K562 (cell line): ENCODE results near the gene TBC1D5. TPM values are rescaled to one million over a fixed set of nuclear protein-coding genes. Genes with fewer than 3 reads are reported as not detected.

Experiments used
- ATAC-seq: fragments of 200-7000 bp; cut with Tn5 transposase; 3 replicates; pipeline ENCODE4 v1.9.1; 2020; ENCODE audit warnings: moderate library complexity
- BruUV-seq: library from RNA; stranded (reverse); fragments of 400-500 nt; replicated peaks from 2 replicates; lab custom pipeline; 2021; lab: Mats Ljungman, UMichigan
- CTCF ChIA-PET: fragments of 300-600 bp; formaldehyde crosslinking; extraction: SDS; loops from one replicate; lab custom pipeline; 2021; ENCODE audit warnings: low intra/inter-chr PET ratio; lab: Yijun Ruan, JAX
- POLR2A ChIA-PET: fragments of 300-600, 350-650 bp; sonication (Branson Sonifier 250); formaldehyde crosslinking; extraction: SDS; loops from one replicate; lab custom pipeline; 2021; ENCODE audit warnings: antibody characterized with exemption, inconsistent platforms; lab: Yijun Ruan, JAX
- DNase-seq, 4 experiments: peaks; one replicate each; pipeline versions ENCODE4 v3.0.0 to v3.0.0-alpha.2; 2011 to 2018; ENCODE audit warnings: low spot score in 3 of 4, mixed read lengths in 3 of 4; ENCODE audit errors: extremely low read depth in 1 of 4
- FAIRE-seq: peaks from 2 replicates; lab custom pipeline; 2011; peaks lifted over from hg19 to GRCh38; lab: Jason Lieb, UNC
- H2AFZ ChIP-seq: 2 replicates; pipeline ENCODE4 v1.6.0; 2011; ENCODE audit warnings: low read depth, low read length, control low read depth, inconsistent platforms
- H3K27ac ChIP-seq: fragments of 200-600 bp; 3 replicates; pipeline ENCODE4 v1.8.0; 2011; ENCODE audit warnings: low read depth, mild to moderate bottlenecking, control low read depth, inconsistent platforms, low read length, moderate library complexity, mixed read lengths; ENCODE audit errors: extremely low read depth
- H3K27me3 ChIP-seq, 2 experiments: fragments of 300-600 bp in 1 of 2; 2 replicates in 1 of 2; 3 replicates in 1 of 2; pipeline versions ENCODE4 v1.6.0 to v1.8.0; 2011; ENCODE audit warnings: inconsistent platforms in 2 of 2, low read length in 2 of 2, mild to moderate bottlenecking in 1 of 2, mixed read lengths in 1 of 2, moderate library complexity in 1 of 2; ENCODE audit not compliant: control insufficient read depth in 2 of 2, insufficient read depth in 2 of 2
- H3K36me3 ChIP-seq: fragments of 300-600 bp; 3 replicates; pipeline ENCODE4 v1.8.0; 2011; ENCODE audit warnings: mild to moderate bottlenecking, low read length, inconsistent platforms; ENCODE audit not compliant: control insufficient read depth, insufficient read depth
- H3K4me1 ChIP-seq, 2 experiments: fragments of 200-600 bp in 1 of 2; replicated peaks in 1 of 2; 2 replicates in 1 of 2; 3 replicates in 1 of 2; pipeline versions ENCODE4 v1.5.1 to v1.8.0; 2011; ENCODE audit warnings: inconsistent platforms in 2 of 2, low read length in 2 of 2, mild to moderate bottlenecking in 1 of 2, mixed read lengths in 1 of 2, moderate library complexity in 1 of 2; ENCODE audit not compliant: control insufficient read depth in 2 of 2, insufficient read depth in 2 of 2
- H3K4me2 ChIP-seq: 2 replicates; pipeline ENCODE4 v1.6.1; 2011; ENCODE audit warnings: low read length, control low read depth, inconsistent platforms, mixed read lengths; ENCODE audit not compliant: insufficient read depth
- H3K4me3 ChIP-seq: fragments of 200-600 bp; sonication (generic), shearing (Covaris generic); 2 replicates; pipeline ENCODE4 v1.5.1; 2016; ENCODE audit warnings: control low read depth, inconsistent platforms
- H3K79me2 ChIP-seq: fragments of 200-600 bp; 3 replicates; pipeline ENCODE4 v1.8.0; 2011; ENCODE audit warnings: low read length, inconsistent platforms; ENCODE audit not compliant: control insufficient read depth, insufficient read depth
- H3K9ac ChIP-seq, 2 experiments: 2 replicates each; pipeline versions ENCODE4 v1.6.0 to v1.6.1; 2011; ENCODE audit warnings: low read depth in 2 of 2, low read length in 2 of 2, control low read depth in 1 of 2, inconsistent platforms in 1 of 2, mild to moderate bottlenecking in 1 of 2, mixed read lengths in 1 of 2; ENCODE audit not compliant: insufficient read depth in 1 of 2
- H3K9me1 ChIP-seq: one replicate; pipeline ENCODE4 v1.6.0; 2011; ENCODE audit warnings: inconsistent platforms, mild to moderate bottlenecking, low read length, moderate library complexity; ENCODE audit not compliant: control insufficient read depth, insufficient read depth
- H3K9me3 ChIP-seq: replicated peaks from 2 replicates; pipeline ENCODE4 v1.5.1; 2011; ENCODE audit warnings: low read depth, low read length, inconsistent platforms; ENCODE audit not compliant: control insufficient read depth, insufficient read depth
- H4K20me1 ChIP-seq: replicated peaks from 2 replicates; pipeline ENCODE4 v1.6.1; 2011; ENCODE audit warnings: low read length, inconsistent platforms, mixed read lengths; ENCODE audit not compliant: control insufficient read depth, insufficient read depth
- ATF1 ChIP-seq, 2 experiments: fragments of 450-650 bp in 1 of 2; IDR thresholded peaks; 2 replicates each; pipeline ENCODE4 v1.6.1; 2016; ENCODE audit warnings: missing compliant biosample characterization in 1 of 2, missing genetic modification characterization in 1 of 2
- C11orf30 ChIP-seq: fragments of 450-650 bp; IDR thresholded peaks from 2 replicates; pipeline ENCODE4 v1.6.1; 2016; ENCODE audit warnings: low read depth, mild to moderate bottlenecking
- CHD4 ChIP-seq: fragments of 200-600 bp; sonication (generic); IDR thresholded peaks from 3 replicates; pipeline ENCODE4 v1.6.1; 2012; ENCODE audit warnings: low read depth, mild to moderate bottlenecking, mixed read lengths, low read length, inconsistent platforms; ENCODE audit not compliant: insufficient read depth, insufficient replicate concordance, poor library complexity, severe bottlenecking
- CREB3L1 ChIP-seq: fragments of 450-650 bp; IDR thresholded peaks from 2 replicates; pipeline ENCODE4 v1.6.1; 2014; ENCODE audit warnings: low read depth, mild to moderate bottlenecking, moderate library complexity, borderline replicate concordance
- EHMT2 ChIP-seq: fragments of 450-650 bp; IDR thresholded peaks from 2 replicates; pipeline ENCODE4 v1.6.1; 2018; ENCODE audit warnings: antibody characterized with exemption
- GTF2E2 ChIP-seq: fragments of 200-800 bp; sonication (Bioruptor generic); IDR thresholded peaks from 2 replicates; pipeline ENCODE4 v1.6.1; 2016; ENCODE audit warnings: missing genetic modification characterization, missing compliant biosample characterization
- HLTF ChIP-seq: fragments of 450-650 bp; IDR thresholded peaks from 2 replicates; pipeline ENCODE4 v1.6.1; 2016
- KDM2B ChIP-seq: fragments of 250-450 bp; sonication (Bioruptor Pico); IDR thresholded peaks from 2 replicates; pipeline ENCODE4 v1.8.0; 2021; ENCODE audit warnings: mild to moderate bottlenecking, moderate library complexity
- MAFK ChIP-seq: IDR thresholded peaks from 2 replicates; pipeline ENCODE4 v1.6.1; 2011; ENCODE audit warnings: low read length, improper control_type of control experiment
- MXI1 ChIP-seq: IDR thresholded peaks from 2 replicates; pipeline ENCODE4 v1.6.1; 2011; ENCODE audit warnings: low read depth, mild to moderate bottlenecking, improper control_type of control experiment, low read length
- POLR3G ChIP-seq: IDR thresholded peaks from 2 replicates; pipeline ENCODE4 v1.6.1; 2011; ENCODE audit not compliant: insufficient read length, insufficient replicate concordance; ENCODE audit errors: extremely low read depth
- SUPT5H ChIP-seq: fragments of 450-650 bp; IDR thresholded peaks from 2 replicates; pipeline ENCODE4 v1.6.1; 2016
- TCF3 ChIP-seq: sonication (generic); formaldehyde crosslinking; IDR thresholded peaks from 2 replicates; pipeline ENCODE4 v1.4.0; 2020; ENCODE audit warnings: mild to moderate bottlenecking, missing genetic modification reagents
- ZBTB17 ChIP-seq: fragments of 450-650 bp; formaldehyde crosslinking; IDR thresholded peaks from 2 replicates; pipeline ENCODE4 v1.4.0; 2020; ENCODE audit warnings: mild to moderate bottlenecking
- ZBTB8A ChIP-seq: fragments of 450-650 bp; IDR thresholded peaks from 2 replicates; pipeline ENCODE4 v1.6.1; 2018; ENCODE audit warnings: mild to moderate bottlenecking, moderate library complexity; ENCODE audit not compliant: partially characterized antibody
- ZNF184 ChIP-seq: sonication (generic); formaldehyde crosslinking; IDR thresholded peaks from 2 replicates; pipeline ENCODE4 v1.5.0; 2020; ENCODE audit warnings: missing genetic modification reagents
- ZNF586 ChIP-seq: fragments of 450-650 bp; formaldehyde crosslinking; conservative IDR thresholded peaks from 2 replicates; pipeline ENCODE4 v1.4.0; 2020; ENCODE audit warnings: mild to moderate bottlenecking, moderate library complexity
- ZNF79 ChIP-seq: fragments of 250-450 bp; sonication (Bioruptor Pico); IDR thresholded peaks from 2 replicates; pipeline ENCODE4 v1.4.0; 2020; ENCODE audit warnings: low read depth, mild to moderate bottlenecking, moderate library complexity
- in situ Hi-C: fragments of 300-500 bp; cut with MboI; formaldehyde crosslinking; loops from 4 replicates; pipeline ENCODE4 v1.15.0; 2018; ENCODE audit warnings: inconsistent platforms, mixed read lengths
- intact Hi-C: fragments of 100-400 bp; cut with micrococcal nuclease; formaldehyde crosslinking; loops from 2 replicates; pipeline ENCODE4 v1.14.2; 2022
- polyA plus RNA-seq, 8 experiments: library from polyadenylated mRNA; depleted of rRNA in 4 of 8; stranded (reverse) in 5 of 8; unstranded in 3 of 8; fragments of >200 nt; fragmentation: Nextera tagmentation in 2 of 8; fragmentation: Illumina TruSeq in 1 of 8; extraction: Ambion mirVana in 2 of 8; extraction: Trizol in 1 of 8; gene quantifications; 2 replicates each; pipeline versions ENCODE4 v1.2.1 to v1.2.3, GENCODE V29; 2011 to 2014; ENCODE audit warnings: inconsistent platforms in 1 of 8, missing spikeins in 1 of 8
- total RNA-seq, 7 experiments: library from RNA; depleted of rRNA in 6 of 7; stranded (reverse); fragments of >200 nt in 6 of 7; fragmentation: Illumina TruSeq in 2 of 7; extraction: Trizol in 2 of 7; gene quantifications; 2 replicates each; pipeline versions ENCODE4 v1.2.1 to v1.2.3, GENCODE V29; 2011 to 2021; ENCODE audit warnings: low replicate concordance in 1 of 7
- TF ChIP-seq, protein P1 (sequence below): fragments of 450-650 bp; IDR thresholded peaks from 2 replicates; pipeline ENCODE4 v1.6.1; 2016; ENCODE audit warnings: mild to moderate bottlenecking
- TF ChIP-seq, protein P2 (sequence below): fragments of 450-650 bp; IDR thresholded peaks from 2 replicates; pipeline ENCODE4 v1.6.1; 2017; ENCODE audit warnings: mild to moderate bottlenecking, moderate library complexity

Gene TBC1D5
- total and polyA plus RNA-seq, 9 of the 15 experiments (the other 6 are each of a cell fraction or from before 2014, with no cell fraction given): 2.9 to 38.1 (median 25.6) TPM

GRCh38 chr3:17634964-17635363 is 107.5 kb downstream of the TBC1D5 start:
- no TSS peak for BruUV-seq
- Histone ChIP-seq H3K4me3 (no peak overlapping the region), H3K4me1 (peaks cover 3 to 10% of the 10 kb centered on the region in 2 experiments; a peak in 4 of 5 replicates), H3K36me3 (no peaks in the 10 kb centered on the region), H3K79me2 (no peaks in the 10 kb centered on the region), H3K27ac (no peak overlapping the region), H3K9me1 (no peaks in the 10 kb centered on the region), H3K9me3 (no peaks in the 10 kb centered on the region), H3K9ac (no peak overlapping the region), H4K20me1 (no peaks in the 10 kb centered on the region), H2AFZ (no peak overlapping the region), H3K4me2 (no peak overlapping the region), H3K27me3 (no peaks in the 10 kb centered on the region)
- intact Hi-C loops (loop anchor here (5.0 kb wide), 1 partner anchor 107 kb away; the partner anchor contains the start of gene TBC1D5), in situ Hi-C loops (loop anchor here (25.0 kb wide), 1 partner anchor 202 kb away; no protein-coding TSS in a partner anchor)
- ChIA-PET POLR2A (no interaction called here), CTCF (no interaction called here)
- FAIRE-seq (no peak), DNase-seq (no peak), ATAC-seq (no peak)
- TF ChIP-seq TCF3 (CRISPR knock-in tag) (no peak), ZNF79 (CRISPR knock-in tag) (no peak), ZNF586 (CRISPR knock-in tag) (no peak), EHMT2 (no peak; the same call in 1 of the 2 replicates), ATF1 (CRISPR knock-in tag; IDR thresholded peaks at IDR 0.05) (no peak), ATF1 (tag; IDR thresholded peaks at IDR 0.05) (no peak), GTF2E2 (tag) (no peak), CHD4 (no peak), MXI1 (no peak), C11orf30 (peak; percentile 52), ZBTB17 (CRISPR knock-in tag) (no peak), ZBTB8A (no peak), ZNF184 (CRISPR knock-in tag) (peak; percentile 99), CREB3L1 (no peak), POLR3G (no peak), KDM2B (CRISPR knock-in tag) (no peak), MAFK (no peak), HLTF (peak; percentile 75), SUPT5H (no peak)
- TF ChIP-seq, protein P1, sequence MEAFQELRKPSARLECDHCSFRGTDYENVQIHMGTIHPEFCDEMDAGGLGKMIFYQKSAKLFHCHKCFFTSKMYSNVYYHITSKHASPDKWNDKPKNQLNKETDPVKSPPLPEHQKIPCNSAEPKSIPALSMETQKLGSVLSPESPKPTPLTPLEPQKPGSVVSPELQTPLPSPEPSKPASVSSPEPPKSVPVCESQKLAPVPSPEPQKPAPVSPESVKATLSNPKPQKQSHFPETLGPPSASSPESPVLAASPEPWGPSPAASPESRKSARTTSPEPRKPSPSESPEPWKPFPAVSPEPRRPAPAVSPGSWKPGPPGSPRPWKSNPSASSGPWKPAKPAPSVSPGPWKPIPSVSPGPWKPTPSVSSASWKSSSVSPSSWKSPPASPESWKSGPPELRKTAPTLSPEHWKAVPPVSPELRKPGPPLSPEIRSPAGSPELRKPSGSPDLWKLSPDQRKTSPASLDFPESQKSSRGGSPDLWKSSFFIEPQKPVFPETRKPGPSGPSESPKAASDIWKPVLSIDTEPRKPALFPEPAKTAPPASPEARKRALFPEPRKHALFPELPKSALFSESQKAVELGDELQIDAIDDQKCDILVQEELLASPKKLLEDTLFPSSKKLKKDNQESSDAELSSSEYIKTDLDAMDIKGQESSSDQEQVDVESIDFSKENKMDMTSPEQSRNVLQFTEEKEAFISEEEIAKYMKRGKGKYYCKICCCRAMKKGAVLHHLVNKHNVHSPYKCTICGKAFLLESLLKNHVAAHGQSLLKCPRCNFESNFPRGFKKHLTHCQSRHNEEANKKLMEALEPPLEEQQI: peak; percentile 39; the same call in 1 of the 2 replicates
- TF ChIP-seq, protein P2, sequence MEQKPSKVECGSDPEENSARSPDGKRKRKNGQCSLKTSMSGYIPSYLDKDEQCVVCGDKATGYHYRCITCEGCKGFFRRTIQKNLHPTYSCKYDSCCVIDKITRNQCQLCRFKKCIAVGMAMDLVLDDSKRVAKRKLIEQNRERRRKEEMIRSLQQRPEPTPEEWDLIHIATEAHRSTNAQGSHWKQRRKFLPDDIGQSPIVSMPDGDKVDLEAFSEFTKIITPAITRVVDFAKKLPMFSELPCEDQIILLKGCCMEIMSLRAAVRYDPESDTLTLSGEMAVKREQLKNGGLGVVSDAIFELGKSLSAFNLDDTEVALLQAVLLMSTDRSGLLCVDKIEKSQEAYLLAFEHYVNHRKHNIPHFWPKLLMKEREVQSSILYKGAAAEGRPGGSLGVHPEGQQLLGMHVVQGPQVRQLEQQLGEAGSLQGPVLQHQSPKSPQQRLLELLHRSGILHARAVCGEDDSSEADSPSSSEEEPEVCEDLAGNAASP: no peak
